Activated CD4-positive, alpha-beta T cell treated with anti-CD3 and anti-CD28 coated beads for 48 hours (primary cell): ENCODE data around the gene ITGB2.
A peak's percentile ranks its signal among the peaks of the same experiment; 100 is the strongest.
"Not testable (repeated sequence)": the region's sequence is repeated elsewhere in the genome, so short reads cannot be mapped to it uniquely, and the experiment has no call there.

Experiments used
- DNase-seq: peaks from one replicate; pipeline ENCODE4 v3.0.0-alpha.2; 2020

Gene ITGB2

DNA sequence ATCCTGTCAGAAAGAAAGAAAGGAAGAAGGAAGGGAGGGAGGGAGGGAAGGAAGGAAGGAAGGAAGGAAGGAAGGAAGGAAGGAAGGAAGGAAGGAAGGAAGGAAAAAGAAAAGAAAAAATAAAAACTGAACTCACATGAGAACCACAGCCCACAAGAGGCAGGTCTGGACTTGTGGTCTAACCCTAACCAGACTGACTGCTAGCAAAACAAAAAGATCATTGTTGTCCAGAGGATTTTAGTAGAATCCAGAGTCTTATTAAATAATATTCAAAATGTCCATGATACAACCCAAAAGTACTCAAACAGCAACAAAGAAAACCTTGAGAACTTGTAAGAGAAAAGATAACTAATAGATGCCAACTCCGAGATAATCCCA is 4.7 kb upstream of the ITGB2 start:
- no peak for DNase-seq

DNA sequence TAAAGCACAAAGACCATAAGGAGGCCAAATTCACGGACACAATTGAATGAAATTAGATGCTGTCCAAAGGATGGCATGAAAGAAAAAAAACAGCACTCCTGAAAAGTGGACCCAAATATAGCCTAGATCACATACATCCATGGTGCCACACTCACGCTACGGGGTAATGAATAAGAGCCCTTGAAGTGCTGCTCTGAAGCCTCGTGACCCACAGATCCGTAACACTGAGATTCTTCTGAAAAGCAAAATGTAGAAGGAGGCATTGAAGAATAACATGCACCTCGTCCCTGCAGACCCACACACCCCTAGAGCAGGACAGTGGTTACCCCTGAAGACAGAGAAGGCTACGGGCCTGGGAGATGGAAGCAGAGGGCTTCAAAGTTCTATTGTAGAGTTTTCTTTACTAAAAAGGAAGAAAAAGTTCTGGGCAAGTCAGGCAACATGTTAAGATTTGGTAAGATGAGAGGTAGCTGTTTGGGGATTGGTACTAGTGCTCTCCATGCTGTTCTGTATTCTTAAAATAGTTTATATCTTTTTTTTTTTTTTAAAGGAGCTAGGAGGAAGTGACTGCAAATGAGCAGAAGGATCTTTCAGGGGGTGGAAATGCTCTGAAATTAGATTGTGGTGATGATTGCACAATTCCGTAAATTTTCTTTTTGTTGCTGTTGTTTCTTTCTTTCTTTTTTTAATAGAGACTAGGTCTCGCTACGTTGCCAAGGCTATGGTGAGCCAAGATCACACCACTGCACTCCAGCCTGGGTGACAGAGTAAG is 4.1 kb upstream of the ITGB2 start:
- DNase-seq, result no peak

DNA sequence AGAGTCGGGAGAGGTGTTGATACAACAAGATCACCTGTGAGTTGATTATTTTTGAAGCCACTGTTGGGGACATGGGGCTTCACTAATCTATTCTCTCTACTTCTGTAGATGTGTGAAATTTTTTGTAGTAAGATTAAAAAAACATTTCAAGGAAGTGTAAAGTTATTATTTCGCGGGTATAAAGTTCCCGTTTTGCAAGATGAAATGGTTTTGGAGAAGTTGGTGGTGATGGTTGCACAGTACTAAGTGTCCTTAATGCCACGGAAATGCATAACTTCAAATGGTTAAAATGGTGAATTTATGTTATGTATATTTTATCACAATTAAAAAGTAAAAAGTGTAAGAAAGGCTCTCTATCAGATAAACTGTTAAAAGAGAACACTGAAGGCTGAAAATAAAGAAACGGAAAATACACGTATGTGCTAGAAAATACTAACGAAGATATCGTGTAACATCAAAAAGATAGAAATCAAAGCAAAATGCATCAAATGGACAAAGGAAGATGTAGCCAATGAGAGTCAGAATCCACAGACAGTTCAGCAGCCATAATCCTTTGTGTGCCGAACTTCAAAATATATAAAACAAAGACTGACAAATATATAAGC is 2.9 kb upstream of the ITGB2 start:
- no peak for DNase-seq

DNA sequence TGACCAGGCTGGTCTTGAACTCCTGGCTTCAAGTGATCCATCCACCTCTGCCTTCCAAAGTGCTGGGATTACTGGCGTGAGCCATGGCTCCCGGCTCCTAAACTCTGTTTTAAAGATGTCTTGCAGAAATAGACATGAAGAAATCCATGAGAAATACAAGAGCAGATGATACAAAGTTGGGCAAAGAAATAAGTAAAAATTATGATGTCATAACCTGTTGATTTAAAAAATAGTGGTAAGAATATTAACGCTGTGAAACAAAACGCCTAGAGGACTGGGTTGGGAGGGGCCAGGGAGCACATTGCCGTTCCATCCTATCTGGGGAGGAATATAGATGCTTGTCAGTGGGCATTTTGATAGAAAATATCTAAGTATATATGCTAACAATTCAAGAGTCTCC is 1.2 kb upstream of the ITGB2 start:
- no peak for DNase-seq

DNA sequence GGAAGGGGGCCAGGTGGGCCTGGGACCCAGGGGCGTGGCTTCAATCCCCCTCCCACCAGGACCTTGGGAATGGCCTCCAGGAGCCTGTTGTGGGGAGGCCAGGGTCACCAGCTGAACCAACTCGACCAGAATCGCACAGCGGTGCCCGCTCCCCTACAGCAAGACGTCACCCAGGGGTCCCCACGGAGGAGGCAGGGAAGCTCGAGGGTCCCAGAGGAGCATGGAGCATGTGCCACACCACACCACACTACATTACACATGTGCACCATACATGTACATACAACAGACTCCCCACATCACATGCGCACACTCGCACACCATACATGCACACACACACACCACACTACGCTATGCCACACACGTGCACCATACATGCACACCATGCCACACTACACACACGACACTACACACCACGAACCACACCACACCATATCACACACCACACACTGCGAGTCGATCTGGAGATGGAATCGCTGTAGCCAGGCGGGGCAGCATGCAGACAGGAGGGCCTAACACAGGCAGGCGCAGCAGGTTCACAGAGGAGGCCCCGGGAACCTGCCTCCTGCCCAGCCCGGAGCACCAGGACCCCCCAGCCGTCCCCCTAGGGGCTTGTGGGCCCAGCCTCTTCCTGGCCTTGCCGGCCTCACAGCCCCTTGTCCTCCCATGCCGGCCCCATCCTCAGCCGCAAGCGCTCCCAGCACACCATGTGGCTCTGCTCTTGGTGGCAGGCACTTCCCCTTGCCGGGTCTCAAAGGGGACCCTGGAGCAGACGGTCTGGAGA is 596 bp downstream of the ITGB2 start:
- DNase-seq, result peak; percentile 44

DNA sequence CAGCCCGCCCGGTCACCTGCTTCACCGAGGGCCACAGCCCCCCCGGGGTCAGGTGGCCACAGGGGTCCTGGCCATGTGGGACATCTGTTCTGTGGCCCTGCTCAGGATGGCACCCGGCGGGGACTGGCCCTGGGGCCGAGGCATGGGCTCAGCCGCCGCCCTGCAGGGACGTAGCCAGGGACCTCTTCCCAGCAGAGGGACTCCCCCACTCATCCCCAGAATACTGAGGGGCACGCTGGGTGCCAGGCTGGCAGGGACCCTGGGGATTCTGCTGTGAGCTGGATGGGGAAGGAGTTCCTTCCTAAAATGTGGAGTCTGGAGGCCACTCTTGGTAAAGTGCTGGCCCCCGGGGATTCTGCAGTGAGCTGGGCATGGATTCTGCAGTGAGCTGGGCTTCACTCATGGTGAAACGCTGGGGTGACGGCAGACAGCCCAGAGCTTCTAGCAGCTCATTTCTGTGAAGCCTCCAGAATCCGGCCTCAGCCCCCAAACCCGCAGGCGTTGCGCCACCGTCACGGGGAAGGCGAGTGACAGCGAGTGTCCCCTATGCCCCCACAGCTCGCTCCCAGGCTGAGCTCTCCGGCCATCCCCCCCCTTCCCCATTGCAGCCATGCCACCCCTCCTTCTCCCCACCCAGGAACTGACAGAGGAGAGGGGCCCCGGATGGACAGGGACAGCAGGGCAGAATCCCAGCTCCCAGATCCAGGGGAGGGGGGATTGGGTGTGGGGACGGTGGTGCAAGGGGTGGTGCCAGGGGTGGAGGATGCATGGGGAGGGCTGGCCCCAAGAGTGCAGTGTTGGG is 1.4 kb downstream of the ITGB2 start:
- DNase-seq, result peak; percentile 39

DNA sequence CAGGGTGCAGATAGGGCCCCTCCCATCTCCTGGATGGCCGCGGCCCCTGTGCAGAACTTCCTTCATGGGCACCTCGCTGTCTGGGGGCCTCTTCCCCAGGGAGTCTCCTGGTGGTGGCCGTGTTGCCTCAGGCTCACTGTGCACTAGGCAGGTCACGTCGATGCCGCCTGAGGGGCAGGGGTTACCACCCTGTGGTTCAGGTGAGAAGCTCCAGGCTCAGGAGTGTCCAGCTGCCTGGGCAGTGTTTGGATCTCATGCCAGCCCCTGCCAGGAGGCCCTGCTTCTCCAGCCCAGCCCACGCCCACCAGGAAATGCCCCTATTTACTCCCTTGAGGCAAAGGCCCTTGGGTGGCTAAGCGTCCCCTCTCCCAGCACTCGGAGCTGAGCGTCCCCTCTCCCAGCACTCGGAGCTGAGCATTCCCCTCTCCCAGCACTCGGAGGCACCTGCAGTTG is 2.1 kb downstream of the ITGB2 start:
- DNase-seq, result no peak

DNA sequence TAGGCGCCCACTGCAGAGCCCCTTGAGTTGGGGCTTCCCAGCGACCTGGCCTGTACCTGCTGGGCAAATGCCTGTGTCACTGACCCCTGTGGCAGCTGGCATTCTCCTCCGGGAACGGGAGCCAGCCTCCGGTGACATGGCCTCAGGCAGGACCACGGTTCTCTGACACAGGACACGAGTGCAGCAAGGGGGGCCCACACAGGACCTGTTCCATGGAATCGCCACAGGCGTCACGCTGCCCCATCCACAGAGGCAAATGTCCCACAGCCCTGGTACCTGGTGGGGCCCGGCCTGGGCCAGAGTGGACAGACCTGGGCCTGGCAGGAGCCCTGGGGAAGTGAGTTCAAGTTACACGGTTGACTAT is 2.6 kb downstream of the ITGB2 start:
- DNase-seq, result no peak

DNA sequence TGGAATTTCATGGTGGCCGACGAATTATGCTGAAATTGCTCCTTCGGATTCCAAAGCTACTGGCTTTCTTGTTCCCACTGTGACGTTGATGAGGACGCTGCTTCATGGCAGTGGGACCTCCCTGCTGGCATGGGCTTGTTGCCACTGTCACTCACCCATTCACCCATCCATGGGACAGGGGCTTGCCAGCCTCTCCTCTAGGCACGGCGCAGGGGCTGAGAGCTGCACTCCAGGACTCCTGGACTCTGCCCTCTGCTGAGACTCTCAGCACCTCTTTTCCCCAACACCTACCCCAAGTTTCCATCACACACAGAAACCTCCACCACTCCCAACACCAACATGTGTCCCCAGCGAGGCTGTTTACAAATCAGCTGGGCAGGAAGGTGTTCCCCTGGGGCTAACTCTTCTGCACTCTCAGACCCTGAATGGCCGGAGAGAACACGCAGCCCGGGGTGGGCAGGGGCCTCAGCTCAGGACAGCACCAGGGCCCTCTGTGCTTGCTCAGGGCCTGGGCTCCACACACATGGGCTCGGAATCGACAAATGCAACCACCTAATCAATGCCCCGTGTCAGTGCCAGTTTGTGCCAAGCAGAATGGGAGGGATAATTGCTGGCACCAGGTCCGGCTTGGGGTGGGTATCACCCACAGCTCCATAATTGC is 3.1 kb downstream of the ITGB2 start:
- DNase-seq, result no peak

DNA sequence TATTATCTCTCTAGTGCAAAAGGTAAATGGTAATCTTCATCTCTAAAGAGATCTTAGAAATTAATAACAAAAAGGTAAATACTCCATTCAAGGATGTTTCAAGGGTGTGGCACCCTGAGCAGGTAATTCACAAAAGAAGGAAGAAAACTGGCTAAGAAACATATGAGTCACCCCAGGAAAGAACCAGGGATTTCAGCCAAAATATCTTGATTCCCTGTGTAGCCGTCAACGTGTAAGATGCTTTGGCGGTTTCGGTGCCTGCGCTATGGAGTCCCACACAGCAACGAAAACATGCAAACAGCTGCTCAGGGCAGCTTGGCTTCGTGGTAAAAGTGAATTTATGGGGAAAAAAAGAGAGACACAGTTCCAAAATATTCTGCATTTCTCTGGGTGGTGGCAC is 3.7 kb downstream of the ITGB2 start:
- DNase-seq, result no peak

DNA sequence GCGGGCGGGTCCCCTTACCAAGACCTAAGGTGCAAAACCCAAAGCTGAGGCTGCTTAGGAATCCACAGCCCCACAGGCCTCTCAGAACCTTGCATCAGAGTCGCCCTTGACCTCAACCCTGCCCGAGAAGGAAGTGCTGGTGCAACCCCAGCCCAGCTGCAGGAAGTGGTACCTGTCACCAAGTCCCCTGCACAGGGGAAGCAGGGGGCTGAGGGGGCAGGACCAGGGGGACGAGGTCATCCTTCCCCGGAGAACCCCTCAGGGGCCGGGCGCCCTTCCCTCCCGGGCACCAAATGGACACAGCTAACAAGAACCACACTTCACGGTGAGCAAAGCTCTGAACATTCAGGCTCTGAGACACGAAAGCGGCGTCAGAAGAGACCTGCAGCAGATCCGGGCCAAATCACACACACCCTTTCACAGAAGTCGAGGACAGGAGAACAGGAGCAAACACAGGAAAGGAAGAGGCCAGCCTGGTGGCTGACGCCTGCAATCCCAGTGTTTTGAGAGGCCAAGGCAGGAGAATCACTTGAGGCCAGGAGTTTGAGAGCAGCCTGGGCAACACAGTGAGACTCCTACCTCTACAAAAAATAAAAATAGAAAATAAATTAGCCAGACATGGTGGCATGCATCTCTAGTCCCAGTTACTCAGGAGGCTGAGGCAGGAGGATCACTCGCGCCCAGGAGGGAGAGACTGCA is 6.4 kb downstream of the ITGB2 start:
- peak; percentile 65 for DNase-seq

DNA sequence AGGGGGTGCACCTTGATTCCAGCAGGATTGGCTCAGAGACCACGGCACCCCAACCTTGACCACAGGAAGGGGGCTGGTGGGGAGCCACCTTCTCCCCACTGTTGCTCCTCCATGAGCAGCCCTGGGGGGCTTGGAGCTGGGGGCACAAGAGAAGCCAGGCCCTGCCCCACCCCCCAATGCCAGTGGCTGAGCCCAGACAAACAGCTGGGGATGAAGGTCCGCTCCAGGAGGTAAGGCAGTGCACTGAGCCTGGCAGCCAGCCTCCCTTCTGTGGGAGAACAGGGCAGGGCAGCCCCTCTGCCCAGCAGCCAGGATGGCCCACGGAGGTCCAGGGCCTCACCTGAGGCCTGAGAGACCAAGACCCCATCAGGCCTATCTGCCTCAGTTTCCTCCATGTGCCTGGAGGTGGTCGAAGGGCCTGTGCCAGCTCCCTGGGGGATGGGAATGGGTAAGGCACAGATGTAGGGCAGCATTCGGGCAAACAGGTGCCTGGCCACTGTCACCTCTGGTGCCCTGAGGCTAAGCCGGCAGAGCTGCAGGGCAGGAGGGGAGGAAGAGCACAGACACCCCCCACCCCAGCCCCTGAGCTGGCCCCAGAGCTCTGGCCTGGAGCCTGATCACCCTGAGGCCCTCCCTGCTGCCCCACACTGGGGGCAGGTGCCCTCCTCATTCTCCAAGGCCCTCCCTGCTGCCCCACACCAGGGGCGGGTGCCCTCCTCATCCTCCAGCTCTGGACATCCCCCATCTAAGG is 7.1 kb downstream of the ITGB2 start:
- DNase-seq, result no peak

DNA sequence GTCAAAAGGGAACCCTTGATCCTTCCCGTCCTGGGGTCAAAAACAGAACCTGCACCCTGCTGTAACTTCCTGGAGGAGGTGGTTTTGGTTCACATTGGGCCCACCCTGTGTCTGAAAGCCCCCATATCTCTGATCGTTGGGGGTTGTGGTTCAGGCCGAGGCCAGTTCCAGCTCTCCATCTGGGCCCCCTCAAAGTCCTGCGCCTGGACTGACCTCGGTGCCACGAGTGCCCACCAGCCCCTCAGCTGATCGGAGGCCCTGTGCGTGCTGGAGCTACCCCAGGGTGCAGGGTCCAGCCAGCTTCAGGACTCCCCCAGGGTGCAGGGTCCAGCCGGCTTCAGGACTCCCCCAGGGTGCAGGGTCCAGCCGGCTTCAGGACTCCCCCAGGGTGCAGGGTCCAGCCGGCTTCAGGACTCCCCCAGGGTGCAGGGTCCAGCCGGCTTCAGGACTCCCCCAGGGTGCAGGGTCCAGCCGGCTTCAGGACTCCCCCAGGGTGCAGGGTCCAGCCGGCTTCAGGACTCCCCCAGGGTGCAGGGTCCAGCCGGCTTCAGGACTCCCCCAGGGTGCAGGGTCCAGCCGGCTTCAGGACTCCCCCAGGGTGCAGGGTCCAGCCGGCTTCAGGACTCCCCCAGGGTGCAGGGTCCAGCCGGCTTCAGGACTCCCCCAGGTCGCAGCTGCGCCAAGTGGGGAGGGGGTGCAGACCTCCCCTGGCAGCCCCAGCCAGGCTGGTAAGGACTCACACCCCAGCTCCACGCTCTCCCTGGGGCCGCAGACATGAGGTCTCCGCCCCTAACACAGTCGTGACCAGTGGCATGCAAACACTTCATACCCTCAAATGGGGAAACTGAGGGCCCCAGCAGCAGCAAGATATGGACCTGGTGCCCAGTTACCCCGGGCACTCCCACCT is 7.9 kb downstream of the ITGB2 start:
- DNase-seq, result not testable (repeated sequence)

DNA sequence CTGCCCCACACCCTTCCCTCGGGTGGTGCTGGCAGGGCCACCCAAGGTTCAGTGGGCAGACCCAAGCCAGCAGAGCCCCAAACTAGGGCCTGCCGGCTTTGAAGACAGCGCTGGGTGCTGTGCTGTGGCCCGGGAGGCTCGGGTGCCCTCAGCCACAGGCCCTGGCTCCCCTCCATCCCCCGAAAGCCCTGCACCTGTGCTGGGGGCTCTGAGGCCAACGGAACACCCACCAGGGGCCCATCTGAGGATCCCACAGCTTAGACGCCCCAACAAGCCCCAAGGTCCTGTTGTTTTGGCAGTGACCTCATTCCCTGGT is 8.6 kb downstream of the ITGB2 start:
- DNase-seq, result no peak

DNA sequence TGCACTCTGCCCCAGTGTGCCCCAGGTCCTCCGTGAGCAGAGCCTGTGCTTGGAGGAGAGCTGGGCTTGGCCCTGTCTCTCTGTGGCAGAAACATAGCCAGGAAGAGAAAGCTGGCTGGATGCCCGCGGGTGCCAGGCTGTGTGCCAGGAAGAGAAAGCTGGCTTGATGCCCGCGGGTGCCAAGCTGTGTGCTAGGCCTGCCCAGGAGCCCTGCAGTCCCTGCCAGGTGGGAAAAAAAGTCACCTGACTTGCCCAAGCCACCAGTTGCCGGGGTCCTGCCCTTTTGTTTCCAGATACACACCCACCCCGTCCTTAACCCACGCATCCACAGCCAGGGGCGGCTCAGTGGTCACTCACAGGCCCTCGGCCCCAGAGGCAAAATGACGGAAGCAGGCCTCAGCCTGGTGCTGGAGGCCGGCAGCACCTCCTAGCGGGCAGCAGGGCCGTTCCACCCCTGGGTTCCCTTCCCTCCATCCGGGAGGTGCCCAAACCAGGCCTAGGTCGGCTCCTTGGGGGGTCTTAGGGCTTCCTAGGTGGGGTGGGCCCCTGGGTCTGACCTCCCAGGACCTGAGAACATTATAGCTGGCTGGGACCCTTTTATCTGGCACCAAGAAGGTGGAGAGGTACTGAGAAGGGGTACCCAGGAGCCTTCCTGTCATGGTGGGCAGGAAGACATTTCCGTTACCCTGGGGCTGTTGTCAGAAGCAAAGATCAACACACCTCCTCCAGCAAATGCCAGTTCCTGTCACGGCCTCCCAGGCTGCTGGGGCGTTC is 9.1 kb downstream of the ITGB2 start:
- peak; percentile 72 for DNase-seq

DNA sequence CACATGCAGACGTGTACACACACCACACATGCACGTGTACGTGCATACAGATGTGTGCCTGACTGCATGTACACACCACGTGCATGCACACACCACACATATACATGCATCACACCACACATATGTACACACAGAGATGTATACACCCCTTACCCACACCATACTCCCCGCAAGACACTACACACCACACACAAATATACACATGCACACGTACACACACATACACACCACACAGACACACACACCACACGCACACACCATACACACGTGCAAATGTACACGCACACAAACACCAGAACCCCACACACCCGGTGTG is 9.7 kb downstream of the ITGB2 start:
- no peak for DNase-seq

DNA sequence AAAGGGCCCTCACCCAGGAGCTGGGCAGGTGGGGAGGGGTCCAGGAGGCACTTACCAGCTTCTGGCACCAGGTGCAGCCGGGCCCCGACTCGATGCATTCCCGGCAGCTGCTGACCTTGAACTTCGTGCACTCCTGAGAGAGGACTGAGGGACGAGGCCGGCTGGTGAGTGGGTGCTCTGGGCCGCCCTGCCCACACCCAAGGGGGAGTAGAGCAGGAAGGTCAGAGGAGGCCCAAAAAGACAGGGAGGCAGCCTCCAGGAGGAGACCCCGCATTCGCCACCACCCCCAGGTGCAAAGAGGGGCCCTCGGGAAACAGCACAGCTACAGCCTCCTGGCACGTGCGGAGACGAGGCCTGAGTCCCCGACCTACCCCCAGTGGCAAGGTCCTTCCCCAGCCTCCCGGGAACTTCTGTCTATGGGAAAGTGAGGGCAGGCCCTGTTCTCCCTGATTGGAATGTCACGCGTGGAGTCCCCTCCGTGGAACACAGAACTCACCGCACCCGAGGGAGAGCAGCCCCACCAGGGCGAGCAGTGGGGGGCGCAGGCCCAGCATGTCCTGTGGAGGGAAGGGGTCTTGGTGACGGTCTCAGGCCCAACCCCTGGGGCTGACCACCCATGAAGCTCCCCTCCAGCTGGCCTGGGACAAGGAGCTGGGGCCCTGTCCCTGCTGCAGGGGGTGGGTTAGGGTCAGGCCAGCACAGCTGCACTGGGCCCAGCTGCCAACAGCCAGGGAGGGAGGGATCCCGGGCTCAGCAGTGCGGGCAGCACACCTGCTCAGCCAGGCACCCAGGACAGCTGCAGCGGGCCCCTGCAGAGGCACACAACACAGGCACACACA is 10.3 kb downstream of the ITGB2 start:
- DNase-seq, result no peak

DNA sequence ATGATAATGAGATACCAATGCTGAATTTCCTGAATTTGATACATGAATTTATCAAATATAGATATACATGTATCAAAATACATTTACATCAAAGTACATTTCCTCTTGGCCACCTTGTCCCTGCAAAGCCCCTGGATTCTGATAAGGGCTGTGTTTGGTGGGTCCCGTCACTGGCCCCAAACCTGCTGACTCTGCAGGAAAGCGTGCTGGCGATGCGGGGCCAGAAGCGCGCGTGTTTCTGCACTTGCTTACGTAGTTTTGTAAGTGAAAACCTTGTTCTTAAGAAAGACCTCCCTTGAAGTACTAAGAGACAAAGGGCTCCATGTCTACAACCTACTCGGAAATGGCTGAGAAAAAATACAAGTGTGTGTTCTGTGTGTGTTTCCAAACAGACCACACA is 11.0 kb downstream of the ITGB2 start:
- no peak for DNase-seq

DNA sequence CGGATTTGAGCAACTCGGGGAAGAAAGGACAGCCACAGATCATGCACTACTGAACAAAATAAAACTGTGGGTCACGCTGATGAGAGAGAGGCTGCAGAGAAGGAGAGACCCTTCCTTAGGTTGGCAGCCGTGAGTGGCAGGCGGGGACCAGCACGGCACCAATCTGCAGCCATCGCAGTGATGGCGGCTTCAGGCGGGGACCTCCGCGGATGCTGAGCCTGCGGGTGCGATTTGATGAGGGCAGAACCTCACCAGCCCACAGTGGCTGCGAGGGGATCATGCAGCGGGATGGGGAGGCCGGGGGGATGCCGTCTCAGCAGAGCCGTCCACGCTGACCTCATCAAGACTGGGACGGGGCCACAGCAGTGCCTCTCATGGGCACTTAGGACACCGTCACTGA is 11.8 kb downstream of the ITGB2 start:
- no peak for DNase-seq
